ENCODE measurements around the gene FCHSD2. TPM values are rescaled to one million over a fixed set of nuclear protein-coding genes. Genes with fewer than 3 reads are reported as not detected.

The FCHSD2 gene
- 5.7 and 13.3 TPM in 2 replicates for total RNA-seq (2014; rRNA removed; shearing (Covaris generic))

- Histone ChIP-seq H3K4me1 (replicated peaks) (peaks cover 14% of the 10 kb centered on the region), H3K4me3 (peak within 1 kb of the TSS; percentile 69)
Observed at GRCh38 chr11:73142128-73142377, at the start of gene FCHSD2. Gene FCHSD2, minus strand, starts transcription at chr11:73142318. Its CDS starts 441 bp downstream, at chr11:73141877.

DNA sequence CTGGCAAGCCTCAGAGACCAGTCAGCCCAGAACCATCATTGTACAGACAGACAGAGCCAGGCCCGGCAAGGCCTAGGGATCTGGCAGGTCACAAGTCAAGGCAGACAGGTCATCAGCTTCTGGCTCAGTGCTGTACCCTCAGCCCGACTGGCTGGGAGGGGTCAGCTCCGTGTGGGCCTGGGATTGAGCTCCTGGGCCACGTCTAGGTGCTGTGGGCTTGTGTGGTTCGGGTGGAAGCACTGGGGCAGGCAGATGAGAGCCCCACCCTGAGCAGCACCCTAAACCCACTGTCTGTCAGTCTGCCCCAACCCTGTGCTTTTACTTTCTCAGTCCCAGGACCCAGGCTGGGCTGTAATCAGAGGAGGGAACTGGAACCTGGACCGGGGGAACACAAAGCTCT is 49.0 kb upstream of the FCHSD2 start:
- DNase-seq (ENCODE audit: low read depth in 1 of 2, low spot score in 2 of 2): no peak
- peaks cover 12% of the 10 kb centered on the region for H3K4me1 ChIP-seq (replicated peaks)
- H3K27me3 ChIP-seq (replicated peaks): no peaks in the 10 kb centered on the region
- H3K4me3 ChIP-seq: no peak overlapping the region
- no peak overlapping the region for H3K27ac ChIP-seq
- no peaks in the 10 kb centered on the region for H3K36me3 ChIP-seq
- no peaks in the 10 kb centered on the region for H3K9me3 ChIP-seq (replicated peaks)

More at GRCh38 chr11:73142128-73142377, at the start of gene FCHSD2:
- Histone ChIP-seq H3K9me3 (replicated peaks) (no peaks in the 10 kb centered on the region), H3K27ac (peak within 1 kb of the TSS; percentile 86), H3K36me3 (peaks cover 10% of the 10 kb centered on the region), H3K27me3 (replicated peaks) (no peaks in the 10 kb centered on the region)
- DNase-seq (ENCODE audit: low read depth in 1 of 2, low spot score in 2 of 2): no peak

GRCh38 chr11:73190557-73190885 is 48.4 kb upstream of the FCHSD2 start:
- Histone ChIP-seq H3K9me3 (replicated peaks) (no peaks in the 10 kb centered on the region), H3K27me3 (replicated peaks) (no peaks in the 10 kb centered on the region), H3K36me3 (no peaks in the 10 kb centered on the region), H3K4me3 (no peak overlapping the region), H3K27ac (no peak overlapping the region), H3K4me1 (replicated peaks) (peaks cover 17% of the 10 kb centered on the region)
- no peak for DNase-seq (ENCODE audit: low read depth in 1 of 2, low spot score in 2 of 2)

DNA sequence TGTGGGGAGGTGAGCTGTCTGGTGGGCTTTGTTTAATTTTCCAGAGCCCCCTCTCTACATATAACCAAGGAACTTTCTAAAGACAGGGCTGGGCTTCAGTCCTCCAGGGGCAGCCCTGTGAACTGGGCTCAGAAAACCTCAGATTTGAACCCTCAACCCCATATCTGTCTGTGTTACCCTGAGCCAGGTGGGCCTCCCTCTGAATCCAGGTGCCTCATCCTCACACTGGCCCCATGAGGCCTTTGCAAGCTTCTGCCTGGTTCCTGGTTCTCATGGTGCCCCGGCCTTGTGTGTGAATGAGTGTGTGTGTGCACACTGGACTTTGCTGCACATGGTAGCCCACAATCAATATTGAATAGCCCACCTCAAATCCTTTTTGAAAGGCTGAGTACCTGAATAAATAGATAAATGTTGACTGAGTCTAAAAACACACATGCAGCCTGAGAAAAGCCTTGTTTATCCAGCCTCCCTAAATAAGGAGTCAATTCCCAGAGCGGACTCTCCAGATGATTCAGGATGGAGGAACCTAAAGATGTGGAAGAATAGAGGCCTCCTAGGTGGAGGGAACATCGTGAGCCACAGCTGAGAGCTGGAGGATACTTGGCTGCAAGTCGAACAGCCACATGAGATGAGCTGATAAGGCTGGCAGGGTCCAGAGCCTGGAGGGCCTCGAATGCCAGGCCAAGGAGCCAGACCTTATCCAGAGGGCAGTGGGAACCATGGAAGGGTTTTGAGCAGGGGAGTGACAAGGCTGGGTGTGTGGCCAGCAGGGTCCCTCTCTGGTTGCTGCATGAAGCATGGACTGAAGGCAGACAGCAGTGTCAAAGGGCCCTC is 47.8 kb upstream of the FCHSD2 start:
- no peak for DNase-seq (ENCODE audit: low read depth in 1 of 2, low spot score in 2 of 2)
- H3K4me1 ChIP-seq (replicated peaks): peaks cover 17% of the 10 kb centered on the region
- no peak overlapping the region for H3K4me3 ChIP-seq
- no peaks in the 10 kb centered on the region for H3K9me3 ChIP-seq (replicated peaks)
- H3K36me3 ChIP-seq: no peaks in the 10 kb centered on the region
- H3K27me3 ChIP-seq (replicated peaks): no peaks in the 10 kb centered on the region
- no peak overlapping the region for H3K27ac ChIP-seq

- Histone ChIP-seq H3K27me3 (replicated peaks) (no peaks in the 10 kb centered on the region), H3K4me3 (no peak overlapping the region), H3K4me1 (replicated peaks) (peaks cover 19% of the 10 kb centered on the region), H3K27ac (no peak overlapping the region), H3K36me3 (no peaks in the 10 kb centered on the region), H3K9me3 (replicated peaks) (no peaks in the 10 kb centered on the region)
- no peak for DNase-seq (ENCODE audit: low read depth in 1 of 2, low spot score in 2 of 2)
Observed at GRCh38 chr11:73189315-73189714, 47.2 kb upstream of the FCHSD2 start.

DNA sequence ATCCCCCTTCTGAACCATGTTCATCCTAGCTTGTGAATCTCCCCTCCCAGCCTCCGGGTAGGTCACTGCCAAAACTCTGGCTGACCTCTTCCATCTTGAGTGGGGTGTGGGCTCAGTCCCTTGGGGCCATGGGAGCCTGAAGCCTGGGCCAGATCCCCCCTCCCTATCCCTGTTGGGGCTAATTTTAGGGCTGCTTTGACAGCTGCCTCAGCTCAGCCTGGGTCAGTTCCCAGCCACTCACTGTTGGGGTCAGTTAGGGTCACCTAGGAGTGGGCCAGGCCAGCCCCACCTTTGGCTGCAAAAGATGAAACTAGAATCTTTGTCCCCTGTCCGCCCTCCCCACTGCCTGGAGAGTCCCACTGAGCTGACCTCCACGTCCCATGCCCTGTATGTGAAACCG is 46.2 kb upstream of the FCHSD2 start:
- DNase-seq (ENCODE audit: low read depth in 1 of 2, low spot score in 2 of 2): no peak
- no peak overlapping the region for H3K27ac ChIP-seq
- H3K9me3 ChIP-seq (replicated peaks): no peaks in the 10 kb centered on the region
- no peaks in the 10 kb centered on the region for H3K36me3 ChIP-seq
- peaks cover 19% of the 10 kb centered on the region for H3K4me1 ChIP-seq (replicated peaks)
- H3K27me3 ChIP-seq (replicated peaks): no peaks in the 10 kb centered on the region
- no peak overlapping the region for H3K4me3 ChIP-seq

GRCh38 chr11:73187854-73188253 is 45.7 kb upstream of the FCHSD2 start:
- Histone ChIP-seq H3K9me3 (replicated peaks) (no peaks in the 10 kb centered on the region), H3K27me3 (replicated peaks) (no peaks in the 10 kb centered on the region), H3K4me1 (replicated peaks) (peaks cover 19% of the 10 kb centered on the region), H3K4me3 (no peak overlapping the region), H3K36me3 (no peaks in the 10 kb centered on the region), H3K27ac (no peak overlapping the region)
- no peak for DNase-seq (ENCODE audit: low read depth in 1 of 2, low spot score in 2 of 2)

DNA sequence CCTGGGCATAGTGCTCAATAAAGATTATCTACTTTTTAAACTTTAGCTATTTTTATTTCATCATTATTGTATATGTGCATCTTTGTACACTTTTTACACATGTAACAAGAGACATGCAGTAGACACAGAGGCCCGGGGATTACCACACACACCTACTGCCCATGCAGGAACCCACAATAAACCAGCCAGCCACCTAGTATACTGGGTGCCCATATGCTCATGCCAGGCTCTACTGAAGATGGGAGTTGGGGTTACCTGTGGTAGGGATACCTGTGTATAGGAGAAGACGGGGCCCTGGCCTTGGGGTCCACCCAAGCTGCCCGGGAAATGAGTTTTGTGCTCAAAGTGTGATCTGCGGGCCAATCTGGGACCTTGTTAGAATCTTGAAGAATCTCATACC is 44.8 kb upstream of the FCHSD2 start:
- Histone ChIP-seq H3K9me3 (replicated peaks) (no peaks in the 10 kb centered on the region), H3K4me3 (no peak overlapping the region), H3K27ac (no peak overlapping the region), H3K36me3 (no peaks in the 10 kb centered on the region), H3K4me1 (replicated peaks) (peaks cover 19% of the 10 kb centered on the region), H3K27me3 (replicated peaks) (no peaks in the 10 kb centered on the region)
- no peak for DNase-seq (ENCODE audit: low read depth in 1 of 2, low spot score in 2 of 2)

- Histone ChIP-seq H3K4me3 (no peak overlapping the region), H3K9me3 (replicated peaks) (no peaks in the 10 kb centered on the region), H3K4me1 (replicated peaks) (peaks cover 19% of the 10 kb centered on the region), H3K27me3 (replicated peaks) (no peaks in the 10 kb centered on the region), H3K36me3 (no peaks in the 10 kb centered on the region), H3K27ac (no peak overlapping the region)
- DNase-seq (ENCODE audit: low read depth in 1 of 2, low spot score in 2 of 2): no peak
Observed at GRCh38 chr11:73186294-73186850, 44.3 kb upstream of the FCHSD2 start.

DNA sequence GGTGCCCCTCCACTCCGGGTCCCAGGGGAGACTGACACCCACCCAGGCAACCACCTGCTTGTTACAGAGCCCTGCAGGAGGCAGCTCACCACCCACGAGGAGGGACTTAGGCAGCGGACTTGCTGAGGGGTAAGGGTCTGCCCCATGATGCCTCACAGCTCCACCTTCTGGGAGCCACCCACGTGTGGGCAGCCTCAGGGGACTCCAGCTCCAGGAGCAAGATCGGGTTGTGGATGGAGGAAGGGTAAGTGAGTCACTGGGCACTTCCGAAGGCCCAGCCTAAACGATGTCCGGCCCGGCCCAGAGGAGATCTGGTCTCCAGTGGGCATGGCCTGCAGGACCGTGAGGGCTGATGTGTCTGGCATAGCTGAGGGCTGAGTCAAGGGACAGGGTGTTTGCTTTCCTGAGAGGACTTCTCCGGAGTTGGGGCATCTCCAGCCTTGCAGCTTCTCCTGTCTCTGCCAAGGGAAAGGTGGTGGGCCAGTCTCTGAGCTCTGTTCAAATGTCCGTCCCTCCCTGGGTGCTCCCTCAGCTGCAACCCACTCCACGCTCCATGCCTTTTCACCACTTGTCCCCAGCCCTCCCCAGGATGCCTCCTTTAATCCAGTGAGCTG is 43.7 kb upstream of the FCHSD2 start:
- Histone ChIP-seq H3K4me1 (replicated peaks) (peaks cover 19% of the 10 kb centered on the region), H3K27ac (peak overlapping the region; percentile 24; the same call in 1 of the 2 replicates), H3K9me3 (replicated peaks) (no peaks in the 10 kb centered on the region), H3K27me3 (replicated peaks) (no peaks in the 10 kb centered on the region), H3K4me3 (no peak overlapping the region), H3K36me3 (no peaks in the 10 kb centered on the region)
- DNase-seq (ENCODE audit: low read depth in 1 of 2, low spot score in 2 of 2): peak; percentile 47 to 75

- Histone ChIP-seq H3K27me3 (replicated peaks) (no peaks in the 10 kb centered on the region), H3K27ac (peak overlapping the region; percentile 24; the same call in 1 of the 2 replicates), H3K9me3 (replicated peaks) (no peaks in the 10 kb centered on the region), H3K36me3 (no peaks in the 10 kb centered on the region), H3K4me1 (replicated peaks) (peaks cover 19% of the 10 kb centered on the region), H3K4me3 (no peak overlapping the region)
- peak; percentile 62 to 65 for DNase-seq (ENCODE audit: low read depth in 1 of 2, low spot score in 2 of 2)
Observed at GRCh38 chr11:73184953-73185671, 43.0 kb upstream of the FCHSD2 start.

DNA sequence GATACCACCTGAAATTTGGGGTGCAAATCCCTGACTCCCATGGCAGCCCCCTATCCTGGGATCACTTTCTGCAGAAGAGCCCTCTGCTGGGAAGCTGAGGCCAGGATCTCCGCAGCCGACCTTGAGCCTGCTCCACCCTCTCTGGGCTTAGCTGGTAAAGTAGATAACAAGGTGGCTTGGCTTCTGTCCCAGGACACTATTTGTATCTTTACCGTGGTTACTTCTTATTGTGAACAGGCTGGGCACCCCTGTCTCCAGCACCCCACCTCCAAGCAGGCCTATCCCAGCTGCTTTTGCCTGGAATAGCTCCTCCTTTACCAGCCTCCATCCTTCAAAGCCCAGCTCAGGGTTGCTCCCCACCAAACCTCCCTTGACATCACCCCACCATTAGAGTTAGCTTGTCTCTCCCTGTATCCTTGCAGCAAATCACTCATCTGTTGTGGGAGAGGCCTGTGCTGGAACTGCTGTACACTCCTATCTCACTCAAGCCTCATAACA is 40.8 kb upstream of the FCHSD2 start:
- H3K27ac ChIP-seq: no peak overlapping the region
- H3K9me3 ChIP-seq (replicated peaks): no peaks in the 10 kb centered on the region
- no peaks in the 10 kb centered on the region for H3K27me3 ChIP-seq (replicated peaks)
- H3K36me3 ChIP-seq: no peaks in the 10 kb centered on the region
- no peak for DNase-seq (ENCODE audit: low read depth in 1 of 2, low spot score in 2 of 2)
- H3K4me3 ChIP-seq: no peak overlapping the region
- peaks cover 22% of the 10 kb centered on the region for H3K4me1 ChIP-seq (replicated peaks)

DNA sequence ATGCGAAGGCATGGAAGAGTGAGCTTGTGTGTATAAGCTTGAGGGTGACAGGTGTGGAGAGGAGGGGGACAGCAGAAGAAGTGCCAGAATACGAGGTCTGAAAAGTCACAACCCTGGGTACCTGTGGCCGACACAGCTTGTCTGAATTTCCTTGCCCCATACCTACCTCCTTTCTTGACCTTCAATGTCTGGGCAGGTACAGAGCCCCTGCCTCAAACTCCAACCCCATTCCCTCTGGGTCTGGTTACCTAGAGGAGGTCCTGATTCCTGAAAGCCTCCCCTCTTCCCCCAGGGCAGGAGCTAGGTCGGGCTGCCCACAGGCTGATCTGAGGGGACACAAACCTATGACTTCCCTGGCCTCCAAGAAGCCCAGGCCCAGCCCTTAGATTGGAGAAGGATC is 36.6 kb upstream of the FCHSD2 start:
- Histone ChIP-seq H3K9me3 (replicated peaks) (no peaks in the 10 kb centered on the region), H3K27ac (no peak overlapping the region), H3K27me3 (replicated peaks) (no peaks in the 10 kb centered on the region), H3K4me3 (no peak overlapping the region), H3K36me3 (no peaks in the 10 kb centered on the region), H3K4me1 (replicated peaks) (peaks cover 7% of the 10 kb centered on the region)
- DNase-seq (ENCODE audit: low read depth in 1 of 2, low spot score in 2 of 2): no peak

Measured in SJSA1 (cell line).